GM12878 (cell line): ENCODE results near the gene ITLN1. TPM values are rescaled to one million over a fixed set of nuclear protein-coding genes. Genes with fewer than 3 reads are reported as not detected.

Experiments
- ATAC-seq: fragments of 200-7000 bp; cut with Tn5 transposase; 3 replicates; pipeline ENCODE4 v1.9.1; 2020; ENCODE audit warnings: mild to moderate bottlenecking, moderate library complexity
- BruUV-seq: library from RNA; stranded (reverse); fragments of 400-500 nt; replicated peaks from 2 replicates; lab custom pipeline; 2021; lab: Mats Ljungman, UMichigan
- CTCF ChIA-PET: fragments of 300-600 bp; sonication (Branson Sonifier 250); formaldehyde crosslinking; extraction: SDS; loops from one replicate; lab custom pipeline; 2021; ENCODE audit warnings: inconsistent platforms; lab: Yijun Ruan, JAX
- POLR2A ChIA-PET: fragments of 350-600 bp; formaldehyde crosslinking; extraction: SDS; loops from one replicate; lab custom pipeline; 2021; ENCODE audit warnings: inconsistent platforms; lab: Charles Lee
- RAD21 ChIA-PET: fragments of 300-600 bp; sonication (Branson Sonifier 250); formaldehyde crosslinking; loops from one replicate; lab custom pipeline; 2023; ENCODE audit warnings: antibody characterized with exemption; ENCODE audit not compliant: unreplicated experiment; lab: Charles Lee
- SMC1A ChIA-PET: fragments of 300-600 bp; sonication (Branson Sonifier 250); formaldehyde crosslinking; loops from one replicate; lab custom pipeline; 2023; ENCODE audit not compliant: unreplicated experiment, uncharacterized antibody; lab: Charles Lee
- DNase-seq: peaks from one replicate; pipeline ENCODE4 v3.0.0-alpha.2; 2011; ENCODE audit warnings: low read depth, low spot score
- FAIRE-seq: peaks from 3 replicates; lab custom pipeline; 2011; peaks lifted over from hg19 to GRCh38; lab: Jason Lieb, UNC
- H2AFZ ChIP-seq: 2 replicates; pipeline ENCODE4 v1.6.0; 2011; ENCODE audit warnings: low read depth, low read length, control low read depth; ENCODE audit not compliant: control insufficient read depth
- H3K27ac ChIP-seq: 2 replicates; pipeline ENCODE4 v1.5.1; 2011; ENCODE audit warnings: control low read depth; ENCODE audit not compliant: control insufficient read depth, insufficient read depth
- H3K27me3 ChIP-seq, 2 experiments: replicated peaks in 1 of 2; 2 replicates each; pipeline versions ENCODE4 v1.6.0 to v1.6.1; 2011; ENCODE audit warnings: low read length in 1 of 2; ENCODE audit not compliant: control insufficient read depth in 2 of 2, insufficient read depth in 2 of 2
- H3K36me3 ChIP-seq, 2 experiments: 2 replicates each; pipeline ENCODE4 v1.5.1; 2011; ENCODE audit warnings: low read length in 1 of 2; ENCODE audit not compliant: control insufficient read depth in 2 of 2, insufficient read depth in 2 of 2
- H3K4me1 ChIP-seq: 2 replicates; pipeline ENCODE4 v1.6.1; 2011; ENCODE audit warnings: mild to moderate bottlenecking, low read length, moderate library complexity, mixed read lengths; ENCODE audit not compliant: control insufficient read depth, insufficient read depth
- H3K4me2 ChIP-seq: 2 replicates; pipeline ENCODE4 v1.6.0; 2011; ENCODE audit warnings: control low read depth; ENCODE audit not compliant: control insufficient read depth, insufficient read depth
- H3K4me3 ChIP-seq: fragments of 200-600 bp; sonication (generic); 2 replicates; pipeline ENCODE4 v1.5.1; 2016
- H3K79me2 ChIP-seq: 2 replicates; pipeline ENCODE4 v1.6.0; 2011; ENCODE audit warnings: low read length; ENCODE audit not compliant: control insufficient read depth, insufficient read depth
- H3K9ac ChIP-seq: 2 replicates; pipeline ENCODE4 v1.8.0; 2011; ENCODE audit warnings: low read length, control low read depth, mixed read lengths; ENCODE audit not compliant: control insufficient read depth, insufficient read depth
- H3K9me3 ChIP-seq: replicated peaks from 3 replicates; pipeline ENCODE4 v1.5.1; 2011; ENCODE audit warnings: mild to moderate bottlenecking, low read length; ENCODE audit not compliant: control insufficient read depth, insufficient read depth
- H4K20me1 ChIP-seq: 2 replicates; pipeline ENCODE4 v1.6.0; 2011; ENCODE audit not compliant: control insufficient read depth, insufficient read depth
- RUNX3 ChIP-seq: IDR thresholded peaks from 2 replicates; pipeline ENCODE4 v1.6.1; 2012; ENCODE audit warnings: low read length, inconsistent platforms
- ZBED1 ChIP-seq: IDR thresholded peaks from 2 replicates; pipeline ENCODE4 v1.6.1; 2016; ENCODE audit warnings: borderline replicate concordance
- WGBS: methylation state at CpG from one replicate; pipeline ENCODE4 v1.1.6; 2016; ENCODE audit warnings: low lambda C conversion rate; ENCODE audit not compliant: insufficient replicate concordance, insufficient coverage; ENCODE audit errors: missing lambda C conversion rate; 5-methylcytosine and 5-hydroxymethylcytosine counted together
- in situ Hi-C: fragments of 300-500 bp; cut with MboI; formaldehyde crosslinking; loops from 9 replicates; pipeline ENCODE4 v1.14.3; 2018; ENCODE audit warnings: mixed read lengths
- intact Hi-C: fragments of 100-400 bp; cut with micrococcal nuclease; formaldehyde crosslinking; loops from one replicate; pipeline ENCODE4 v1.14.2; 2022; ENCODE audit not compliant: unreplicated experiment
- polyA plus RNA-seq, 11 experiments: library from polyadenylated mRNA; depleted of rRNA in 4 of 11; unstranded in 6 of 11; stranded (reverse) in 5 of 11; fragments of >200 nt; fragmentation: Nextera tagmentation in 4 of 11; fragmentation: Illumina TruSeq in 1 of 11; extraction: Ambion mirVana in 4 of 11; extraction: Trizol in 1 of 11; gene quantifications; 1 replicate in 1 of 11; 2 replicates in 10 of 11; pipeline versions ENCODE4 v1.2.1 to v1.2.3, GENCODE V29; 2011 to 2016; ENCODE audit warnings: inconsistent platforms in 2 of 11, missing spikeins in 2 of 11, low read depth in 1 of 11
- total RNA-seq, 4 experiments: library from RNA; depleted of rRNA in 3 of 4; stranded (reverse); fragments of >200 nt in 3 of 4; fragmentation: Illumina TruSeq in 1 of 4; extraction: Trizol in 1 of 4; gene quantifications; 2 replicates each; pipeline versions ENCODE4 v1.2.1 to v1.2.3, GENCODE V29; 2013 to 2021
- TF ChIP-seq, protein P1 (sequence below): IDR thresholded peaks from 2 replicates; pipeline ENCODE4 v1.6.1; 2012; ENCODE audit warnings: low read length, inconsistent platforms

The ITLN1 gene
- total and polyA plus RNA-seq, 10 of the 15 experiments (the other 5 are each of a cell fraction or from before 2014, with no cell fraction given): not detected

DNA sequence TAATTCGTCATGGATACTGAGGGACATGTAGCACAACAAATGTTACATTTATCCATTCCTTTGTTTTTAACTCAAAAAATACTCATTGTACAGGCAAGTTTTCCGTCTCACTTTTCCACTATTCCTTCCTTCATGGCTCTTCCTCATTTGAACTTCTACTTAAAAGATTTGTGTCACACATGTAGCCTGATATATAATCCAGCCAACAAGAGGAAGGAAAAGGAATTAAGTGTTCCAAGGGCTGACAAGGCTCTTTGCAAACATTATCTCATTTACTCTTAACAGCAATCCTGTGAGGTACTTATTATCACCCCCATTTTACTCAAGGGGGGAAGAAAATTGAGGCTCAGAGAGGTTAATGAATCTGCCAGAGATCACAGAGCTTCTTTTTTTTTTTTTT lies 45.2 kb downstream of the ITLN1 start (continued):
- TF ChIP-seq ZBED1: no peak

DNA sequence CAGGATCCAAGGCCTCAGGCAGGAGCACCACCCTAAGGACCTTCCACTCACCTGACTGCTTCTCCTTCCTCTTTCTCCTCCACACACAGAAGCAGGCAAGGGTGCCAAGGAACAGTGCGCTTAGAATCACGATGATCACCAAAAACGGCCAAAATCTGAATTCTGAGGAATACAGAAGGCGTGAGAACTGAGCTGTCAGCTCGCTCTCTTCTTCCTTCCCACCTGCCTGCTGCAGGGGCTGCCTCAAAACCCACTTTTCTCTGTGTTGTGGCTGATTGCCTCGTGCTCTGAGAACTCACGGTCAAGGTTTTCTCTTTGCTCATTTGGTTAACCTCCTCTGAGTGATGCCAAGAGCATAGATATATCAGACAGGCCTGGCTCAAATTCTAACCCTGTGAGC lies 46.1 kb downstream of the ITLN1 start:
- H4K20me1 ChIP-seq: no peaks in the 10 kb centered on the region
- H3K9ac ChIP-seq: no peak overlapping the region
- no peak overlapping the region for H3K4me3 ChIP-seq

More for the DNA sequence above, 46.1 kb downstream of the ITLN1 start:
- Histone ChIP-seq H3K36me3 (no peaks in the 10 kb centered on the region), H3K27me3 (no peaks in the 10 kb centered on the region), H2AFZ (peak overlapping the region; percentile 3; the same call in 1 of the 2 replicates), H3K9me3 (no peaks in the 10 kb centered on the region), H3K27ac (no peak overlapping the region), H3K4me2 (no peak overlapping the region), H3K79me2 (no peaks in the 10 kb centered on the region), H3K4me1 (peaks cover 28% of the 10 kb centered on the region)
- ATAC-seq (no peak), FAIRE-seq (no peak), DNase-seq (no peak)
- peak; percentile 38 for TF ChIP-seq RUNX3
- TF ChIP-seq, protein P1, sequence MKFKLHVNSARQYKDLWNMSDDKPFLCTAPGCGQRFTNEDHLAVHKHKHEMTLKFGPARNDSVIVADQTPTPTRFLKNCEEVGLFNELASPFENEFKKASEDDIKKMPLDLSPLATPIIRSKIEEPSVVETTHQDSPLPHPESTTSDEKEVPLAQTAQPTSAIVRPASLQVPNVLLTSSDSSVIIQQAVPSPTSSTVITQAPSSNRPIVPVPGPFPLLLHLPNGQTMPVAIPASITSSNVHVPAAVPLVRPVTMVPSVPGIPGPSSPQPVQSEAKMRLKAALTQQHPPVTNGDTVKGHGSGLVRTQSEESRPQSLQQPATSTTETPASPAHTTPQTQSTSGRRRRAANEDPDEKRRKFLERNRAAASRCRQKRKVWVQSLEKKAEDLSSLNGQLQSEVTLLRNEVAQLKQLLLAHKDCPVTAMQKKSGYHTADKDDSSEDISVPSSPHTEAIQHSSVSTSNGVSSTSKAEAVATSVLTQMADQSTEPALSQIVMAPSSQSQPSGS: no peak
- intact Hi-C loops (no loop called here), in situ Hi-C loops (loop anchor here (5.0 kb wide), 1 partner anchor 113 kb away; the partner anchor contains the start of gene ITLN2)
- ChIA-PET RAD21 (interaction anchor here (0.8 to 10.9 kb wide), 12 partner anchors 8 to 152 kb away, joined by 3 to 193 read pairs (median 14); partner anchors contain the start of genes CD244, ITLN2 and LY9), POLR2A (interaction anchor here (0.8 to 2.5 kb wide), 2 partner anchors 17 to 24 kb away, joined by 3 to 7 read pairs; partner anchors contain the start of gene CD244), SMC1A (interaction anchor here (0.8 to 13.0 kb wide), 5 partner anchors 18 to 114 kb away, joined by 3 to 229 read pairs (median 11); partner anchors contain the start of genes CD244 and ITLN2), CTCF (interaction anchor here (1.1 to 8.2 kb wide), 8 partner anchors 9 to 151 kb away, joined by 4 to 349 read pairs (median 48); partner anchors contain the start of genes CD244 and ITLN2)
- no TSS peak for BruUV-seq
- 78% methylated on average over 7 of the region's 7 CpGs for WGBS
